ENCODE results near the gene MSH5. TPM values are rescaled to one million over a fixed set of nuclear protein-coding genes. Genes with fewer than 3 reads are reported as not detected.
"Not testable (repeated sequence)": the region's sequence is repeated elsewhere in the genome, so short reads cannot be mapped to it uniquely, and the experiment has no call there.

Gene MSH5
- total and polyA plus RNA-seq, 2 experiments from 2014 or later: 7.4 to 39.4 TPM

DNA sequence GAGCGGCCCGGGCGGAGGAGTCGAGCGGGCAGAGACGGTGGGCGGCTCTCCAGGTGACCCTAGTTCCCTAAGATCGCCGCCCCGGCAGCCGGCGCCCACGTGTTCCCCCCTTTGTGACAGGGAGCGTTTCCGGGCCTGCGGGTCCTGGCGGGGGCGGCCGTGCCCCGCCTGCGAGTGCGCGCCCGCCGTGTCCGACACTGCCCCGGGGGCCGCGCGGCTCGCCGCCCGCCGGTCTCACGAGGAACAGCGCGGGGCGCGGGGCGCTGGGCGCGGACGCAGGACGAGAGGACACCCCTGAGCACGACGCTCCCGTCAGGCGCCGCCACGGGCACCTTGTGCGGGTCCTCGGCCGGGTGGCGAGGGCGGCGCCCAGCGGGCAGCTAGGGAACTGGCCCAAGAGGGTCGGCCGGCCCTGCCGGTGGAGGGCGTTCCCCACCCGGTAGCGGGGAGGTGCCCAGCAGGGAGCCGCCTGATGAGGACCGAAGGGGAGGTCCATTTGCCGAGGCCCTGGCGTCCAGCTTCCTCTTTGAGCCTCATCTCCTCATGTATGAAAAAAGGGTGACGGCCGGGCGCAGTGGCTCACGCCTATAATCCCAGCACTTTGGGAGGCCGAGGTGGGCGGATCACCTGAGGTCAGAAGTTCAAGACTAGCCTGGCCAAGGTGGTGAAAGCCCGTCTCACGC lies 56.0 kb downstream of the MSH5 start, which contains the start of gene VARS1:
Gene VARS1 (minus strand): TSS at position 137 of the 683 bp plus-strand sequence. CDS start 535 bp downstream, outside the sequence.
- Histone ChIP-seq H3K27me3 (no peaks in the 10 kb centered on the region), H3K4me3 (peak within 1 kb of the TSS; percentile 76), H3K9me3 (ENCODE audit: low read depth) (no peaks in the 10 kb centered on the region), H3K4me1 (ENCODE audit: low read depth) (peaks cover 7% of the 10 kb centered on the region), H3K36me3 (peaks cover 6% of the 10 kb centered on the region), H3K27ac (peak within 1 kb of the TSS; percentile 100)
- peak; percentile 71 for TF ChIP-seq CTCF (IDR thresholded peaks at IDR 0.05; ENCODE audit: low read depth, low read length)
- DNase-seq (ENCODE audit: low read depth in 1 of 2, low spot score in 1 of 2): peak; percentile 93 to 96

DNA sequence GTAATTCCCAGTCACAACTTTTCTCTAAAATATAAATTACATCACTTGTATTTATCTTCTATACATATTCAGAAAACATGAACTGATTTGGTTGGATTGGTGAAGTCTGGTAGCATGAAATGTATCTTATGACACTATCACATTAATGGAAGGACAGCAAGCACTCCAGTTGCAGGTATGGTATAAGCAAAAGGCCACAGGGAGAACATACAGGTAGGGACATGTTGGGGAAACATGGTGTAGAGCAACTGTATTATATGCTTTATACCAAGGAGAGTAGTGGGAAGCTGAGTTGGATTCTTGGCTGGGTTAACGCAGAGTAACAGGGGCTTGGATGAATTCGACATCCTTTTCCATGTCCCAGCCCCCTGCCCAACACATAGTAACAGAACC lies 57.2 kb downstream of the MSH5 start:
- no peak for TF ChIP-seq CTCF (IDR thresholded peaks at IDR 0.05; ENCODE audit: low read depth, low read length)
- DNase-seq (ENCODE audit: low read depth in 1 of 2, low spot score in 1 of 2): no peak
- Histone ChIP-seq H3K27ac (peak overlapping the region; percentile 28), H3K4me3 (no peak overlapping the region), H3K4me1 (ENCODE audit: low read depth) (peaks cover 7% of the 10 kb centered on the region), H3K9me3 (ENCODE audit: low read depth) (no peaks in the 10 kb centered on the region), H3K36me3 (peaks cover 3% of the 10 kb centered on the region), H3K27me3 (no peaks in the 10 kb centered on the region)

DNA sequence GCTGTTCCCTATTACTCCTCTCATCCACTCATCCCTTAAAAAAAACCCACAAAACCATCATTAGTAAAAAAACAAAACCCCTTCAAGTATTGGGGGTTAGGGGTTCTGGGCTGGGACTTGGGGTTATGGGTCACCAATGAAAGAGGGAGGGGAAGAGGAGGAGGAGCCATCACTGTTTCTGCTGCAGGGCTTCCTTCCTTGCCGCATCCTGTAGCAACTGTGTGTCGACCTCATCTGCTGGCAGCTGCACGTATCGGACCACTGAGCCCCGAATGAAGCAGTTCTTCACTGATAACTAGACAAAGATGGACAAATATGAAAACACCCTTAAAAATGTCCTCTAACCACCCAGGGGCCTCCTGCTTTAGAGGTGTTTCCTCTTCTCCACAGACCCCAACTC lies 57.8 kb downstream of the MSH5 start:
- no peaks in the 10 kb centered on the region for H3K27me3 ChIP-seq

DNA sequence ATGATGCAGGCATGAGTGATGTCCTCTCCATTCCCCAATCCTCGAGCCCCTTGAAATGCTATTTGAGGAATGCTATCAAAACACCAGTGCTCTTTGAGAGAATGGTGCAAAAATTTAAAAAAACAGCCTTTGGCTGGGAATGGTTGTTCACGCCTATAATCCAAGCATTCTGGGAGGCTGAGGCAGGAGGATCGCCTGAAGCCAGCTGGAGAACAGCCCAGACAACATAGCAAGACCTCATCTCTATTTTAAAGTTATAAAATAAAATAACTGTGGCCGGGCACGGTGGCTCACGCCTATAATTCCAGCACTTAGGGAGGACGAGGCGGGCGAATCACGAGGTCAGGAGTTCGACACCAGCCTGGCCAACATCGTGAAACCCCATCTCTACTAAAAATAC lies 60.0 kb downstream of the MSH5 start:
- Histone ChIP-seq H3K27ac (no peak overlapping the region), H3K36me3 (no peaks in the 10 kb centered on the region), H3K9me3 (ENCODE audit: low read depth) (no peaks in the 10 kb centered on the region), H3K4me3 (no peak overlapping the region), H3K27me3 (no peaks in the 10 kb centered on the region), H3K4me1 (ENCODE audit: low read depth) (peaks cover 3% of the 10 kb centered on the region)
- DNase-seq (ENCODE audit: low read depth in 1 of 2, low spot score in 1 of 2): no peak
- TF ChIP-seq CTCF (IDR thresholded peaks at IDR 0.05; ENCODE audit: low read depth, low read length): no peak

More for the DNA sequence above, 57.8 kb downstream of the MSH5 start:
- H3K4me3 ChIP-seq: no peak overlapping the region
- H3K9me3 ChIP-seq (ENCODE audit: low read depth): no peaks in the 10 kb centered on the region
- no peak for TF ChIP-seq CTCF (IDR thresholded peaks at IDR 0.05; ENCODE audit: low read depth, low read length)
- peak overlapping the region; percentile 28 for H3K27ac ChIP-seq
- no peak for DNase-seq (ENCODE audit: low read depth in 1 of 2, low spot score in 1 of 2)
- peaks cover 7% of the 10 kb centered on the region for H3K4me1 ChIP-seq (ENCODE audit: low read depth)
- no peaks in the 10 kb centered on the region for H3K36me3 ChIP-seq

DNA sequence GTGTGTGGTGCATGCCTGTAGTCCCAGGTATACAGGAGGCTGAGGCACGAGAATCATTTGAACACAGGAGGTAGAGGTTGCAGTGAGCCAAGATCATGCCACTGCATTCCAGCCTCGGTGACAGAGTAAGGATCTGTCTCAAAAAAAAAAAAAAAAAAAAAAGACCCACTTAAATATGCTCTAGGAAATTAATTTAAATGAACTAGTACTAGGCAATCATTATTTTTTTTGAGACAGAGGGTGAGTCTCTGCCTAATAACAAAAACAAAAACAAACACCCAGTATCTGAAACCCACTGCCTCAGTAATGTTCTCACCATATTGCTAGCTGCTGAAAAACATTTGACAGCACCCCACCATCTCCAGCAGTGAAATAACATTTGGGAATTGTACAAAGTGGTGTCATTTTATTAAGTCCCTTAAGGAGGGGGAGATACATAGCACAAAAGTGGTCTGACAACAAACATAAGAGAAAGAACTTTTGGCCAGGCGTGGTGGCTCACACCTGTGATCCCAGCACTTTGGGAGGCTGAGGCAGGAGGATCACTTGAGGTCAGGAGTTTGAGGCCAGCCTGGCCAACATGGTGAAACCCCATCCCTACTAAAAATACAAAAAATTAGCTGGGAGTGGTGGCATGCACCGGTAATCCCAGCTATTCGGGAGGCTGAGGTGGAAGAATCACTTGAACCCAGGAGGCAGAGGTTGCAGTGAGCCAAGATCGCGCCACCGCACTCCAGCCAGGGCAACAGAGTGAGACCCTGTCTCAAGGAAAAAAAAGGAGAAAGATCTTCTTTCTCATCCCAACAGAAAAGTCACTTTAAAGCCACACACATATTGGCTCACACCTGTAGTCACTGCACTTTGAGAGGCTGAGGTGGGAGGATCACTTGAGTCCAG lies 61.5 kb downstream of the MSH5 start:
- not testable (repeated sequence) for DNase-seq (ENCODE audit: low read depth in 1 of 2, low spot score in 1 of 2); H3K27me3 ChIP-seq

More for the DNA sequence above, 61.5 kb downstream of the MSH5 start:
- H3K9me3 ChIP-seq (ENCODE audit: low read depth); H3K36me3 ChIP-seq; H3K27ac ChIP-seq; H3K4me1 ChIP-seq (ENCODE audit: low read depth); H3K4me3 ChIP-seq: not testable (repeated sequence)

Measured in cardiac muscle cell (in vitro differentiated cells and primary cell).